A549 (cell line): ENCODE data around the gene RXFP2. TPM values are rescaled to one million over a fixed set of nuclear protein-coding genes. Genes with fewer than 3 reads are reported as not detected.

Experiments used
- ATAC-seq, 2 experiments: fragments of 200-7000 bp in 1 of 2; fragments of >200 bp in 1 of 2; cut with Nextera tagmentation in 1 of 2; cut with Tn5 transposase in 1 of 2; 3 replicates each; pipeline versions ENCODE4 v1.8.0 to v1.9.1; 2018 to 2020; ENCODE audit warnings: mild to moderate bottlenecking in 1 of 2, moderate library complexity in 1 of 2
- CTCF ChIA-PET: fragments of 300-600 bp; sonication (Branson Sonifier 250); formaldehyde crosslinking; extraction: SDS; loops from one replicate; lab custom pipeline; 2021; ENCODE audit warnings: antibody characterized with exemption, inconsistent platforms; lab: Yijun Ruan, JAX
- POLR2A ChIA-PET: fragments of 350-600 bp; formaldehyde crosslinking; extraction: SDS; loops from one replicate; lab custom pipeline; 2021; ENCODE audit warnings: antibody characterized with exemption, inconsistent platforms; lab: Yijun Ruan, JAX
- DNase-seq, 2 experiments: peaks; one replicate each; pipeline versions ENCODE4 v3.0.0 to v3.0.0-alpha.2; 2011 to 2016; ENCODE audit warnings: low read depth in 1 of 2, low spot score in 1 of 2
- FAIRE-seq: peaks from 2 replicates; lab custom pipeline; 2011; peaks lifted over from hg19 to GRCh38; lab: Jason Lieb, UNC
- H3K27ac ChIP-seq, 2 experiments: fragments of >200 bp; sonication (Bioruptor Twin); formaldehyde crosslinking; 3 replicates each; pipeline ENCODE4 v1.5.1; 2016 to 2017
- H3K4me1 ChIP-seq: fragments of >200 bp; sonication (Bioruptor Twin); formaldehyde crosslinking; 3 replicates; pipeline ENCODE4 v1.6.1; 2016
- H3K4me2 ChIP-seq: fragments of >200 bp; sonication (Bioruptor Twin); formaldehyde crosslinking; 3 replicates; pipeline ENCODE4 v1.6.1; 2016
- H3K4me3 ChIP-seq: fragments of >200 bp; sonication (Bioruptor Twin); formaldehyde crosslinking; 3 replicates; pipeline ENCODE4 v1.5.1; 2016
- H3K9me3 ChIP-seq: fragments of >200 bp; sonication (Bioruptor Twin); formaldehyde crosslinking; 3 replicates; pipeline ENCODE4 v1.6.1; 2016
- BHLHE40 ChIP-seq: IDR thresholded peaks from 2 replicates; pipeline ENCODE4 v1.6.1; 2012; ENCODE audit warnings: low read depth, low read length, inconsistent platforms
- CTCF ChIP-seq: fragments of >200 bp; sonication (Bioruptor Twin); formaldehyde crosslinking; IDR thresholded peaks from 3 replicates; pipeline ENCODE4 v1.5.1; 2016
- EHF ChIP-seq: fragments of 250-450 bp; sonication (Bioruptor Pico); IDR thresholded peaks from 2 replicates; pipeline ENCODE4 v1.5.0; 2020; ENCODE audit warnings: mild to moderate bottlenecking
- ESRRA ChIP-seq: fragments of 150-350 bp; IDR thresholded peaks from 2 replicates; pipeline ENCODE4 v1.6.1; 2014; ENCODE audit warnings: mild to moderate bottlenecking, low read length, borderline replicate concordance
- FOSB ChIP-seq: fragments of 250-450 bp; sonication (Bioruptor Pico); IDR thresholded peaks from 2 replicates; pipeline ENCODE4 v1.5.0; 2020; ENCODE audit warnings: mild to moderate bottlenecking, moderate library complexity
- FOXS1 ChIP-seq: fragments of 250-450 bp; sonication (Bioruptor Pico); IDR thresholded peaks from 2 replicates; pipeline ENCODE4 v1.5.0; 2020; ENCODE audit warnings: mild to moderate bottlenecking, moderate library complexity
- HDAC2 ChIP-seq: fragments of 200-600 bp; sonication (generic); IDR thresholded peaks from 2 replicates; pipeline ENCODE4 v1.6.1; 2016
- HOXA7 ChIP-seq: fragments of 250-450 bp; sonication (Bioruptor Pico); IDR thresholded peaks from 2 replicates; pipeline ENCODE4 v1.5.0; 2020; ENCODE audit warnings: mild to moderate bottlenecking, moderate library complexity
- JUNB ChIP-seq: fragments of >200 bp; sonication (Bioruptor Twin); formaldehyde crosslinking; IDR thresholded peaks from 2 replicates; pipeline ENCODE4 v1.6.1; 2016
- KDM5A ChIP-seq: fragments of 200-600 bp; sonication (generic); IDR thresholded peaks from 2 replicates; pipeline ENCODE4 v1.6.1; 2016; ENCODE audit warnings: antibody characterized with exemption, mild to moderate bottlenecking
- MAX ChIP-seq: IDR thresholded peaks from 2 replicates; pipeline ENCODE4 v1.6.1; 2012
- MAZ ChIP-seq: fragments of 150-350 bp; IDR thresholded peaks from 2 replicates; pipeline ENCODE4 v1.6.1; 2014; ENCODE audit warnings: antibody characterized with exemption, low read depth, low read length, borderline replicate concordance
- NFE2L2 ChIP-seq: fragments of 150-350 bp; conservative IDR thresholded peaks from 2 replicates; pipeline ENCODE4 v1.6.1; 2014; ENCODE audit warnings: low read length
- POLR2A ChIP-seq: IDR thresholded peaks from 2 replicates; pipeline ENCODE4 v1.6.1; 2012; ENCODE audit warnings: mild to moderate bottlenecking, low read length
- POLR2AphosphoS2 ChIP-seq: conservative IDR thresholded peaks from 2 replicates; pipeline ENCODE4 v1.6.1; 2012; ENCODE audit warnings: low read length, improper control_type of control experiment, inconsistent platforms
- RARB ChIP-seq: fragments of 250-450 bp; sonication (Bioruptor Pico); IDR thresholded peaks from 2 replicates; pipeline ENCODE4 v1.8.0; 2021; ENCODE audit warnings: mild to moderate bottlenecking, moderate library complexity
- RNF2 ChIP-seq: fragments of 200-600 bp; sonication (generic); IDR thresholded peaks from 2 replicates; pipeline ENCODE4 v1.6.1; 2016; ENCODE audit warnings: low read depth, mild to moderate bottlenecking, antibody characterized with exemption, moderate library complexity, borderline replicate concordance
- ZNF302 ChIP-seq: fragments of 250-450 bp; sonication (Bioruptor Pico); IDR thresholded peaks from 2 replicates; pipeline ENCODE4 v1.9.0; 2021; ENCODE audit warnings: inconsistent platforms, mild to moderate bottlenecking, moderate library complexity
- WGBS: methylation state at CpG from one replicate; pipeline ENCODE4 v1.1.6; 2017; ENCODE audit errors: missing lambda C conversion rate; 5-methylcytosine and 5-hydroxymethylcytosine counted together
- polyA plus RNA-seq, 4 experiments: library from polyadenylated mRNA; depleted of rRNA in 3 of 4; stranded (reverse); fragments of >200 nt; fragmentation: RNase III in 1 of 4; extraction: RNeasy Plus Mini Kit Qiagen cat#74134 plus additional on column Dnase treatment in 1 of 4; gene quantifications; 2 replicates in 3 of 4; 3 replicates in 1 of 4; pipeline ENCODE4 v1.2.3, GENCODE V29; 2011 to 2017
- TF ChIP-seq, protein P1 (sequence below): IDR thresholded peaks from 2 replicates; pipeline ENCODE4 v1.6.1; 2012; ENCODE audit warnings: low read depth, borderline replicate concordance
- TF ChIP-seq, protein P2 (sequence below): fragments of 450-650 bp; IDR thresholded peaks from 2 replicates; pipeline ENCODE4 v1.6.1; 2014; ENCODE audit warnings: antibody characterized with exemption
- TF ChIP-seq, protein P3 (sequence below): fragments of 150-350 bp; IDR thresholded peaks from 2 replicates; pipeline ENCODE4 v1.6.1; 2014; ENCODE audit warnings: low read depth, mild to moderate bottlenecking, low read length

The RXFP2 gene
- polyA plus RNA-seq, 2 of the 4 experiments (the other 2 are of a cell fraction): not detected

DNA sequence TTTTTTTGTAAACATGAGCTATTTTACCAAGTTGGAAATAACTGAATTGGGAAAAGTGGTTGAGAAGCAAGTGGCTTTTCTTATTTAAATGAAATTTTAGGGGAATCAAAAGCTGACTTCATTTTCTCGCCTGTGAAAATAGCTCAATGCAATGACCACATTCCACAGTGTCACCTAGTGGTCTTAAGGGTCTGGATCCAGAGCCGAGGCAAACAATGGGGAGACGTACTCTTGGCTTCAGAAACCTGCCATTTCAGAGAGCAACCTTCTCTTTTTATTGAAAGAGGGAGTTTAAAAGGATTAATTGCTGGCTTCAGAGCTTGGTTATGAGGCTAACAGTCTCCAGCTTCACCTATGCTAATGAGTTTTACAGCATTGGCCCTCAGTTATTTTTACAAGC lies 39.7 kb upstream of the RXFP2 start:
- H3K4me1 ChIP-seq: no peaks in the 10 kb centered on the region
- ChIA-PET CTCF (no interaction called here), POLR2A (no interaction called here)
- H3K9me3 ChIP-seq: no peaks in the 10 kb centered on the region
- no peak for TF ChIP-seq POLR2AphosphoS2
- TF ChIP-seq, protein P1, sequence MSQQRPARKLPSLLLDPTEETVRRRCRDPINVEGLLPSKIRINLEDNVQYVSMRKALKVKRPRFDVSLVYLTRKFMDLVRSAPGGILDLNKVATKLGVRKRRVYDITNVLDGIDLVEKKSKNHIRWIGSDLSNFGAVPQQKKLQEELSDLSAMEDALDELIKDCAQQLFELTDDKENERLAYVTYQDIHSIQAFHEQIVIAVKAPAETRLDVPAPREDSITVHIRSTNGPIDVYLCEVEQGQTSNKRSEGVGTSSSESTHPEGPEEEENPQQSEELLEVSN: no peak
- no peak for TF ChIP-seq FOSB (CRISPR knock-in tag)
- TF ChIP-seq, protein P2, sequence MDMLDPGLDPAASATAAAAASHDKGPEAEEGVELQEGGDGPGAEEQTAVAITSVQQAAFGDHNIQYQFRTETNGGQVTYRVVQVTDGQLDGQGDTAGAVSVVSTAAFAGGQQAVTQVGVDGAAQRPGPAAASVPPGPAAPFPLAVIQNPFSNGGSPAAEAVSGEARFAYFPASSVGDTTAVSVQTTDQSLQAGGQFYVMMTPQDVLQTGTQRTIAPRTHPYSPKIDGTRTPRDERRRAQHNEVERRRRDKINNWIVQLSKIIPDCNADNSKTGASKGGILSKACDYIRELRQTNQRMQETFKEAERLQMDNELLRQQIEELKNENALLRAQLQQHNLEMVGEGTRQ: no peak
- no peak for TF ChIP-seq EHF
- no peak for TF ChIP-seq MAZ
- TF ChIP-seq MAX: no peak
- no peak for TF ChIP-seq RNF2
- no peak for TF ChIP-seq NFE2L2
- no peak for TF ChIP-seq HOXA7 (CRISPR knock-in tag)
- TF ChIP-seq HDAC2: no peak
- no peak for TF ChIP-seq POLR2A
- no peak for TF ChIP-seq BHLHE40
- TF ChIP-seq KDM5A: no peak
- TF ChIP-seq ZNF302 (CRISPR knock-in tag): no peak
- TF ChIP-seq ESRRA: no peak
- TF ChIP-seq CTCF: no peak
- DNase-seq: no peak
- no peak overlapping the region for H3K4me2 ChIP-seq
- no peak for ATAC-seq
- WGBS: 1% methylated on average over 3 of the region's 3 CpGs
- no peak overlapping the region for H3K27ac ChIP-seq
- H3K4me3 ChIP-seq: no peak overlapping the region
- FAIRE-seq: no peak

GRCh38 chr13:31703780-31704179 lies 35.5 kb upstream of the RXFP2 start:
- CTCF ChIA-PET: no interaction called here
- FAIRE-seq: no peak

More at GRCh38 chr13:31703780-31704179, 35.5 kb upstream of the RXFP2 start:
- Histone ChIP-seq H3K27ac (no peak overlapping the region), H3K9me3 (no peaks in the 10 kb centered on the region), H3K4me1 (no peaks in the 10 kb centered on the region), H3K4me3 (no peak overlapping the region), H3K4me2 (no peak overlapping the region)
- POLR2A ChIA-PET: no interaction called here
- TF ChIP-seq RARB (CRISPR knock-in tag) (no peak), JUNB (no peak), FOXS1 (CRISPR knock-in tag) (no peak), MAX (no peak), HOXA7 (CRISPR knock-in tag) (no peak), EHF (no peak), POLR2AphosphoS2 (no peak)
- TF ChIP-seq, protein P3, sequence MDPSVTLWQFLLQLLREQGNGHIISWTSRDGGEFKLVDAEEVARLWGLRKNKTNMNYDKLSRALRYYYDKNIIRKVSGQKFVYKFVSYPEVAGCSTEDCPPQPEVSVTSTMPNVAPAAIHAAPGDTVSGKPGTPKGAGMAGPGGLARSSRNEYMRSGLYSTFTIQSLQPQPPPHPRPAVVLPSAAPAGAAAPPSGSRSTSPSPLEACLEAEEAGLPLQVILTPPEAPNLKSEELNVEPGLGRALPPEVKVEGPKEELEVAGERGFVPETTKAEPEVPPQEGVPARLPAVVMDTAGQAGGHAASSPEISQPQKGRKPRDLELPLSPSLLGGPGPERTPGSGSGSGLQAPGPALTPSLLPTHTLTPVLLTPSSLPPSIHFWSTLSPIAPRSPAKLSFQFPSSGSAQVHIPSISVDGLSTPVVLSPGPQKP: no peak
- DNase-seq (no peak), ATAC-seq (no peak)
- WGBS: 0% methylated on average over 3 of the region's 3 CpGs
